HTERT RPE-1 (cell line): ENCODE measurements around the gene PERP.
"Not testable (repeated sequence)": the region's sequence is repeated elsewhere in the genome, so short reads cannot be mapped to it uniquely, and the experiment has no call there.

Experiments
- in situ Hi-C: fragments of 300-500 bp; cut with MboI; formaldehyde crosslinking; loops from 4 replicates; pipeline ENCODE4 v1.14.3; 2020; ENCODE audit warnings: low sequenced_read_pairs

Gene PERP

GRCh38 chr6:138105880-138106664 is 1.1 kb downstream of the PERP start:
- in situ Hi-C loops: no loop called here

- in situ Hi-C loops: no loop called here
These were observed 1.8 kb downstream of the PERP start for GRCh38 chr6:138105446-138105845.

- in situ Hi-C loops: no loop called here
These were observed 2.5 kb downstream of the PERP start for GRCh38 chr6:138104618-138105213.

GRCh38 chr6:138103871-138104270 is 3.3 kb downstream of the PERP start:
- in situ Hi-C loops: no loop called here

GRCh38 chr6:138101946-138102731 is 5.1 kb downstream of the PERP start:
- in situ Hi-C loops: no loop called here

GRCh38 chr6:138099832-138100231 is 7.4 kb downstream of the PERP start:
- in situ Hi-C loops: no loop called here

GRCh38 chr6:138098306-138098705 is 8.9 kb downstream of the PERP start:
- in situ Hi-C loops: no loop called here

GRCh38 chr6:138094260-138094659 is 13.0 kb downstream of the PERP start:
- in situ Hi-C loops: no loop called here

GRCh38 chr6:138093632-138094031 is 13.6 kb downstream of the PERP start:
- in situ Hi-C loops: no loop called here

- in situ Hi-C loops: no loop called here
These were observed 14.5 kb downstream of the PERP start for GRCh38 chr6:138092686-138093085.

- in situ Hi-C loops: no loop called here
These were observed 17.9 kb downstream of the PERP start for GRCh38 chr6:138089325-138089724.

- in situ Hi-C loops: no loop called here
These were observed 18.9 kb downstream of the PERP start for GRCh38 chr6:138088326-138088762.

GRCh38 chr6:138087593-138088325 is 19.5 kb downstream of the PERP start:
- in situ Hi-C loops: no loop called here

- in situ Hi-C loops: no loop called here
These were observed 20.5 kb downstream of the PERP start for GRCh38 chr6:138086573-138087196.

- in situ Hi-C loops: no loop called here
These were observed 21.4 kb downstream of the PERP start for GRCh38 chr6:138085839-138086222.

- in situ Hi-C loops: no loop called here
These were observed 22.0 kb downstream of the PERP start for GRCh38 chr6:138084904-138085838.

GRCh38 chr6:138082232-138082631 is 25.0 kb downstream of the PERP start:
- in situ Hi-C loops: no loop called here

- in situ Hi-C loops: not testable (repeated sequence)
These were observed 27.7 kb downstream of the PERP start for GRCh38 chr6:138079556-138079955.

- in situ Hi-C loops: no loop called here
These were observed 28.7 kb downstream of the PERP start for GRCh38 chr6:138078491-138078890.

GRCh38 chr6:138073264-138073663 is 34.0 kb downstream of the PERP start:
- in situ Hi-C loops: no loop called here
